Activated CD4-positive, alpha-beta T cell treated with anti-CD3 and anti-CD28 coated beads, Interleukin-2, amount 50 U/mL, for 4 hours (primary cell): Measurements from ENCODE around the gene PLEKHH3.
"Not testable (repeated sequence)": the region's sequence is repeated elsewhere in the genome, so short reads cannot be mapped to it uniquely, and the experiment has no call there.

Experiments used
- DNase-seq, 2 experiments: peaks; one replicate each; pipeline ENCODE4 v3.0.0-alpha.2; 2020

The PLEKHH3 gene

GRCh38 chr17:42627032-42627764 is 49.6 kb downstream of the PLEKHH3 start:
- not testable (repeated sequence) for DNase-seq

- no peak for DNase-seq
These were observed 52.8 kb downstream of the PLEKHH3 start for GRCh38 chr17:42623732-42624596.

- no peak for DNase-seq
These were observed 53.5 kb downstream of the PLEKHH3 start for GRCh38 chr17:42623271-42623670.

GRCh38 chr17:42621987-42622386 is 54.8 kb downstream of the PLEKHH3 start:
- not testable (repeated sequence) for DNase-seq

- DNase-seq, result no peak
These were observed 58.2 kb downstream of the PLEKHH3 start for GRCh38 chr17:42618442-42619150.

GRCh38 chr17:42617956-42618431 is 58.8 kb downstream of the PLEKHH3 start:
- DNase-seq, result no peak
